NCI-H1694 (cell line): Measurements from ENCODE around the gene BCDIN3D.

Source experiments
- DNase-seq: peaks from one replicate; lab custom pipeline; 2025; lab: John Stamatoyannopoulos, UW

Gene BCDIN3D

GRCh38 chr12:49821373-49822287, 21.3 kb downstream of the BCDIN3D start:
- DNase-seq: no peak

GRCh38 chr12:49819786-49820185, 23.1 kb downstream of the BCDIN3D start:
- no peak for DNase-seq

- no peak for DNase-seq
Observed at GRCh38 chr12:49818241-49818895, 24.5 kb downstream of the BCDIN3D start.

GRCh38 chr12:49813131-49813530, 29.8 kb downstream of the BCDIN3D start:
- no peak for DNase-seq

GRCh38 chr12:49811961-49812401, 30.9 kb downstream of the BCDIN3D start:
- no peak for DNase-seq

- DNase-seq: no peak
Observed at GRCh38 chr12:49811136-49811535, 31.8 kb downstream of the BCDIN3D start.

GRCh38 chr12:49809906-49810389, 33.0 kb downstream of the BCDIN3D start:
- DNase-seq: no peak

GRCh38 chr12:49809381-49809905, 33.5 kb downstream of the BCDIN3D start:
- DNase-seq: no peak

- DNase-seq: no peak
Observed at GRCh38 chr12:49808686-49809380, 34.1 kb downstream of the BCDIN3D start.

- no peak for DNase-seq
Observed at GRCh38 chr12:49807991-49808580, 34.8 kb downstream of the BCDIN3D start.

- DNase-seq: no peak
Observed at GRCh38 chr12:49806877-49807276, 36.0 kb downstream of the BCDIN3D start.

- no peak for DNase-seq
Observed at GRCh38 chr12:49806321-49806813, 36.5 kb downstream of the BCDIN3D start.

GRCh38 chr12:49805409-49805808, 37.5 kb downstream of the BCDIN3D start:
- no peak for DNase-seq

- no peak for DNase-seq
Observed at GRCh38 chr12:49804821-49805220, 38.1 kb downstream of the BCDIN3D start.

GRCh38 chr12:49803693-49804450, 39.0 kb downstream of the BCDIN3D start:
- no peak for DNase-seq

- no peak for DNase-seq
Observed at GRCh38 chr12:49801141-49802063, 41.5 kb downstream of the BCDIN3D start.

- no peak for DNase-seq
Observed at GRCh38 chr12:49800421-49801140, 42.3 kb downstream of the BCDIN3D start.

GRCh38 chr12:49798934-49799333, 44.0 kb downstream of the BCDIN3D start:
- DNase-seq: no peak

- DNase-seq: no peak
Observed at GRCh38 chr12:49798248-49798647, 44.7 kb downstream of the BCDIN3D start.
